Stimulated activated CD8-positive, alpha-beta memory T cell treated with anti-CD3 and anti-CD28 coated beads, Interleukin-2, amount 100 ng/mL, for 1 hour (primary cell): ENCODE measurements around the gene PLB1.
"Not testable (repeated sequence)": the region's sequence is repeated elsewhere in the genome, so short reads cannot be mapped to it uniquely, and the experiment has no call there.

ENCODE experiments used
- DNase-seq, 2 donors: peaks; one replicate each; pipeline ENCODE4 v3.0.0-alpha.2; 2020; ENCODE audit warnings: low read depth in 2 of 2

The PLB1 gene

GRCh38 chr2:28533044-28533680 lies 37.3 kb downstream of the PLB1 start:
- DNase-seq: no peak

- no peak for DNase-seq
Measured at GRCh38 chr2:28534817-28535216, 39.0 kb downstream of the PLB1 start.

DNA sequence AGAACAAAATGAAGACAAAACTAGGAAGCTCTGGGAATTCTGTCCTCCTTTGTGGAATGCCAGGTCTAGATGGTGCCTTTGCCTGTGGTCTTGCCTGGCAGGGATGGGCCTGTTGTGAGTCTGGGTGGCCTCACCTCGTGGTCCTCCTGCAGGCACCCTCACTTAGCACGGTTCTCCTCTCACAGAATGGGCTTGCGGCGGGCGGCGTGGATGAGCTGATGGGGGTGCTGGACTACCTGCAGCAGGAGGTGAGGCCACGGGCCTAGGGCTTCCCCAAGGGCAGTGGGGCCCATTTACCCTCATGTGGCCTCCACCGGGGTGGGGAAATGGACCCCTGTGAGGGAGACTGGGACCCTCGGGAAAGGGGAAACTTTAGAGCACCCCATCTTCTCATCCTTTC lies 42.3 kb downstream of the PLB1 start:
- no peak for DNase-seq

GRCh38 chr2:28538652-28539051 lies 42.8 kb downstream of the PLB1 start:
- no peak for DNase-seq

DNA sequence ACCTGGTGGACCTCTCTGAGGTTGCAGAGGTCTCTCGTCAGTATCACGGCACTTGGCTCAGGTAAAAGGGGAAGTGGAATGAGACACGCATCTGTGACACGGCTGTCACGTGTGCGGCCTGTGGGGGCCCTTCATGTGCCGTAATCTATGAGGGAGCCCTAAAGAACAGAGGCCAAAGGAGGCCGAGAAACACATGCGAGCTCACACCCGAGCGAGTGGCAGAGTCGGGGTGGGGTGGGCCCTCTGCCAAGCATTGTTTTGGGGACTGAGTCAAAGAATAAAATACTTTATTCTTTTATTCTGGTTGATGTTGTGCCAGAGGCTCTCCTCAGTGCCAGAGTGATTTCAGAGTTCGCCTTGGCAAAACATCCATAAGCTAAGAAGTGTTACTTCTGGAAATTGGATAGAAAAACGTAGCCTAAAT lies 43.3 kb downstream of the PLB1 start:
- DNase-seq: no peak

- no peak for DNase-seq
Measured at GRCh38 chr2:28543316-28544035, 47.6 kb downstream of the PLB1 start.

DNA sequence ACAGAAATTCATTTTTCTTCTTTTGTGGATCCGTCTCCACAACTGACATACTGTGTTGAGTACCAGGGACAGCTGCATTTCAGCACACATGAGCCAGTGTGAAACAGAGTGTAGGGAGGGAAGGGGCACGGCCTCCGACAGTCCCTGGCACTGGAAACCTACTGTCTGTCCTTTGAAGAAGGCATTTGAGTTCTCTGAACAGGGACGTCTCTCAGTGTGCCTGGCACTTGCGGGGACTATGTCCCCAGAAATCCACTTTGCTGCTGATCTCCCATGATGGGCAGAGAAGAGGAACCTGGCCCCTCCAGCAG lies 48.1 kb downstream of the PLB1 start:
- no peak for DNase-seq

DNA sequence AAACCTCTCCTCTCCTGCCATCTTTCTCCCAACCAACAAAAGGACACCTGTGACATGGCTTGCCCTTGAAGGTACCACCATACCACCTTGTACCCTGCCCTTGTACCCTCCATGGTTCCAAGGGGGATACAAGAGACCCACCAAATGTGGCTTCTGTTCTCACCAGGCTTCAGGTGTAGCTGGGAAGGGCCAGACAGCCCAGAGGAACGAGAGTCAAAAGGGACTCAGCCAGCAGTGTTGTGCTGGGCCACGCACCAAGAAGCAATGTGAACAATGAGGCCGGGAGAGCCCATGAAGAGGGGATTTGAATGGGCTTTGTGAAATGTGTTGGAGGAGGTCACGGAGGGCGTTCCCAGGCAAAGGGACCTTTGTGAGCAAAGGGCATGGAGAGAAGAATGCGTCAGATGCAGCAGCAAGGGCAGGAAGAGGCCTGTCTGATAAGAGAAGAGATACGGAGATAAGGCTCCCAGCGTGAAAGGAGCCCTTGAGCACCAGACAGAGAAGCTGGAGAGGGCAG lies 48.6 kb downstream of the PLB1 start:
- DNase-seq: no peak

DNA sequence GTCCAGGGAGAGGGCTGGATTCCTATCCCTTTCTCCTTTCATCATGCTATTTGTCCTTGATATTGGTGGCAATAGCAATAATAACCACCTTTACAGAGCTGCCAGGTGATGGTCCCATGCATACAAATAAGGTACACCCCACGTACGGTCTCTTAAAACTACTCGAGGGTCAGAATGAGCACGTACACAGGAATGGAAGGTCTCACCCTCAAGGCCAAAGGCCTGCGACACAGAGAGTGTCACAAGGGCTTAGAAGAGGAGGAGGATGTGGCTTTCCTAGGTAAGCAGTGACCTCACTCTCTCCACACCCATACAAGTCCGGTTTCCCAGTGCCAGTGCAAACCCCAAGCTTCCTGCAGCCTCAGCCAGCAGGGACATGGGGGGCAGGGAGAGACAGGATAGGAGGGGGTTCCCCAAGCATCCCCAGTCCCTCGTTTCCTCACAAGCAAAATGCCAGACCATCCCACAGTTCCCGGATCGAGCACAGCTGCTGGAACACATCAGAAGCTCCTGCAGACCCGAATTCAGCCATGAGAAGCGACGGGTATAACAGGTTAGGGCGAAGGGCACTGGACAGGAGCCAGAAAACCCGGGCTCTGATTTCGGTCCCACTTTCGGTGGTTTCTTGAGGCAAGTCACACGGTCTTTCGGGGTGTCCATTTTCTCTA lies 49.2 kb downstream of the PLB1 start:
- DNase-seq: no peak

DNA sequence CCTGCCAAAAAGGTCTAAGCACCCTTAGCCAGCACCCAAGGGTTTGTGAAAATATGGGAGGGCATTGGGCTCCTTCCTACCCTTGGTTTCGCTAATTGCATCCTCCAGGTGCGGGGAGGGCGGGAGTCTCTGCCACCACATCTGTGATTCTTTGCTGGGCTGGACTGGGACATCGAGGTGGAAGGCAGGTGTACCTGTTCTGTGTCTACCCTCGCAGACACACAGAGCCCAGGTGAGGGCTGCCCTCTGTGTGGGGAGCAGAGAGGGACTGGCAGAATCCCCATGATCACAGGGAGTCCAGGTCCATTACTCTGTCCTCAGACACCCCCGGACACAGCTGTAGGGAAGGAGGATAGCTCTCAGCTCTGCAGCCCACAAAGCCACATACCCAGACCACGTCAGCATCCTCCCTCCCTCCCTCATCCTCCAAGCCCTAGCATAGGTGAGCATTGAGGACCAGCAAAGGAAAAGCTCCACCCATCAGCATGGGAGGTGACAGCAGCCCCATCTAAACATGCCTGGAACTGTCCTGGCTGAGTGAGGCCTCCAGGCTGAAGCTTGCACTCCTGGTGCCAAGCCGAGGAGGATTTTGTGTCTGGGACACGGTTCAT lies 49.8 kb downstream of the PLB1 start:
- DNase-seq: no peak

DNA sequence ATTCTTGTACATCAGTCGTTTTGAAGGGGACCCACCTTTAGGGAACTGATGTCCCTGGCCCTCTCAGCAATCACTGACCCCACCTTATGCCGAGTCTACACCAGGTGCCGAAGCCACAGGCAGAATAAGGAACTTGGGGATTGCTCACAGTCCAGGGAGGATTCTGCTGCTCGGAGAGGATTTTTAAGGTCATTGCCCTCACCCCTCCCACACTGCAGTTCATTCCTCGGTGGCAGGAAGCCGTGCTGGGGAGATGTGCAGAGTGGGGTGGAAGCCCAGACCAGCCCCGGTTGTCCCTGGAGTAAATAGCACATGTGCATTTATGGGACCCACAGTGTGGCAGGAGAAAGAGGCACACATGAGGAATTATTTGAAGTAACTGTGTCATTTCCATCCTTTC lies 50.4 kb downstream of the PLB1 start:
- no peak for DNase-seq

- no peak for DNase-seq
Measured at GRCh38 chr2:28547223-28547860, 51.5 kb downstream of the PLB1 start.

DNA sequence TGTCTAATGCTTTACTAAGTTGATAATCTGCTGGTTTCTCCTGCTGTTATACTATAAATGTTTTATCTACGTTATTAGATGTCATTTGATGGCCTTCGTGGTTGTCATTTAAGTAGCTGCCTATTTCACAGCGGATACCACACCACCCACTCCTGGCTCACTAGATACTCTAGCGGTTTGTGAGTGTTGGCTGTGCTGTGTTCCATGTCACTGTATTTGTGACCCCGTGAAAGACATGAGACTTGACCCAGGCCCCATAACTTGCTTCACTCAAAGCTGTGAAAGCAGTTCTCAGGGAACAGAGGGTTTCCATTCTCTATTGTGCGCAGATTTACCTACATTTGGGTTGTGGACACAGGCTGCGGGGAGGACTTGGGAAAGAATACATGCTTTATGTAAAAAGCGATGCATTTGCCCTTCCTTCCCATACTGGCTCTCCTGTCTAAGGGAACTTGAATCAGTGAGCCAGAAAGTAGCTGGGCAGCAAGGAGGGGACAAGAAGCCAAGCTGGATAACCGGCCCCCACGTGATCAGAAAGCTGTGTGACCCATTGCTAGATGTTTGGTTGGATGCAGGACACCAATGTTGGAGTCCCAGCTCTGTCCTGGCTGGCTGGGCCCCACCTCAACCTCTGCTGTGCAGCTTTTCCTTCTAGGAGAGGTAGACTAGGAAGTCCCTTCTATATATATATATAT lies 52.2 kb downstream of the PLB1 start:
- DNase-seq: no peak

GRCh38 chr2:28550345-28550744 lies 54.5 kb downstream of the PLB1 start:
- DNase-seq: not testable (repeated sequence)

DNA sequence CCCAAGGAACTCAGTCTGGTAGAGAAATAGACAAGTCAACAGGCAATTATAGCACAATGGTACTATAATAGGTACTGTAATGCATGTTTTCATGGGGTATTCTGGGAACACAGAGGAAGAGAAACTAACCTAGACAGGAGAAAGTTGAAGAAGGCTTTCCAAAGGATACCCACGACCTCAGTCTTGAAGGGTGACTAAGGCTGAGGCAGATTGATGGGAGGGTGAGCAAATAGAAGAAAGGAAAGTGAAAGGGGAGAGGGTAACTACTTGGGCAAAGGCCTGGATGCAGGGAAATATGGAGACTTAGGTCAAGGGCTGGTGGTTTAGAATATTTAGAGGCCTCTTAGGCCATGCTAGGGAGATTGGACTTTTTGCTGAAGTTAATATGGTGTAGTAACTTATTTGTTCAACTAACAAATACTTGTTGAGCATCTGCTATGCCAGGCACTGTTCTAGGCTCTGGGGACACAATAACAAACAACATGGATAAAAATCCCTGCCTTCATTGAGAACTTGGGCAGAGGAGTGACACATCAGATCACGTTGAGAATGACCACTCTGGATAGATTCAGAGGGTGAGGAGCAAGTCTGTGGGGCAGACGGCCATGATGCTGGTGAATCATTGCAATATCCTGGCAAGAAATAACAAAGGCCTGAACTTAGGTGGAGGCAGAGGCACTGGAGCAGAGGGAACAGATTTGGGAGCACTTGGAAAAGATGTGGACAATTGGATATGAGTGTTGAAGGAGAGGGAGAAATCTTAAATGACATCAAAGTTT lies 56.4 kb downstream of the PLB1 start:
- no peak for DNase-seq

- no peak for DNase-seq
Measured at GRCh38 chr2:28556303-28556702, 60.4 kb downstream of the PLB1 start.

GRCh38 chr2:28557389-28558131 lies 61.7 kb downstream of the PLB1 start:
- no peak for DNase-seq

DNA sequence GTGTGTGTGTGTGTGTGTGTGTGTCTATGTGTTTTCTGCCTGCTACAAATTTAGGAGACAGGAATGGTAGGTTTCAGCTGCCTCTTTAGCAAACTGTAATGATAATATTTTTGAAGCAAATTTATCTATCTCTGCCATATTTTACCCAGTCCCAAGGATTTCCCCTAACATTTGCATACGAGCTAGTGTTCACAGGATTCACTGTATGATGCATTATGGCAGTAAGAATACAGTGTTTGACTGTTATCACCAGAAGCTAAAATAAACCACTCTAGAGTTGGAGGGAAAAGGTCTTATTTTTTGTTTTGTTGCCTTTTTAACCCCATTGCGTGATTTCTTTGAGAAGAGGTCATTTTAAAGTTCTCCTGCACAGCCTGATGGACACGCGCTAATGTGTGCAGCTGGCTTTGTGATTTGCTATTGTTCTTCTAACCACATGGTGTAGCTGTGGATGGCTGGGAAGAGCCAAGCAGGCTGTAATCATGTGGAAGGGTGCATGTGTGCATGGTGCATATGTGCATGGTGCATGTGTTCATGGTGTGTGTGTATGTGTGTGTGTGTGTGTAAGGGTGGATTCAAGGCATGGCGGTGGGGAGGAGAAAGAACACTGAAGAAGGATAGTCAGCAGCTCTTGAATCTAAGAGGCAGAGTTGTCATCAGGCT lies 62.4 kb downstream of the PLB1 start:
- no peak for DNase-seq

DNA sequence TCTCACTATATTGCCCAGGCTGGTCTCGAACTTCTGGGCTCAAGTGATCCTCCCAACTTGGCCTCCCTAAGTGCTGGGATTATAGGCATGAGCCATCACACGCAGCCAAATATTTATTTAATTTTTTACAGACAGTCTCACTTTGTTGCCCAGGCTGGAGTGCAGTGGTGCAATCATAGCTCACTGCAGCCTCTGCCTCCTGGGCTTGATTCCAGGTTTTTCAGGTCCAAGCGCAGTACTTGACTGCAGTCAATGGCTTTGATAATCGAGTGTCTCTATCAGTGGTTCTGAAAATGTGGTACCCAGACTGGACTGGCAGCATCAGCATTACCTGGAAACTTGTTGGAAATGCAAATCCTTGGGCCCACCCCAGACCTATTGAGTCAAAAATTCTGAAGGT lies 63.1 kb downstream of the PLB1 start:
- no peak for DNase-seq

DNA sequence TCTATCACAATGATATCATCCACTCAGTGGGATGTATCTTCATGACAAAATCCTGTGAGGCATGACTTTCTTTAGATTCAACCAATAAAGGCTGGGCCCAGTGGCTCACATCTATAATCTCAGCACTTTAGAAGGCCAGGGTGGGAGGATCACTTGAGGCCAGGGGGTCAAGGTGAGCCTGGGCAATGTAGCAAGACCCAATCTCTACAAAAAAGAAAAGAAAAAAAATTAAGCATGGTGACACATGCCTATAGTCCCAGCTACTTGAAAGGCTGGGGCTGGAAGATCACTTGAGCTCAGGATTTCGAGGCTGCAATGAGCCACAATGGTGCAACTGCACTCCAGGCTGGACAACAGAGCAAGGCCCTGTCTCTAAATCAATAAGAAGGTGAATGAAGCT lies 68.0 kb downstream of the PLB1 start:
- no peak for DNase-seq
